SK-N-MC (cell line): Measurements from ENCODE around the gene SCRN2.

Experiments used
- EZH2 ChIP-seq: fragments of 200-600 bp; sonication (generic); IDR thresholded peaks from one replicate; pipeline ENCODE4 v1.6.1; 2017; ENCODE audit warnings: antibody characterized with exemption
- POLR2AphosphoS5 ChIP-seq: IDR thresholded peaks from 2 replicates; pipeline ENCODE4 v1.6.1; 2012; ENCODE audit warnings: mild to moderate bottlenecking, low read depth, low read length, borderline replicate concordance

DNA sequence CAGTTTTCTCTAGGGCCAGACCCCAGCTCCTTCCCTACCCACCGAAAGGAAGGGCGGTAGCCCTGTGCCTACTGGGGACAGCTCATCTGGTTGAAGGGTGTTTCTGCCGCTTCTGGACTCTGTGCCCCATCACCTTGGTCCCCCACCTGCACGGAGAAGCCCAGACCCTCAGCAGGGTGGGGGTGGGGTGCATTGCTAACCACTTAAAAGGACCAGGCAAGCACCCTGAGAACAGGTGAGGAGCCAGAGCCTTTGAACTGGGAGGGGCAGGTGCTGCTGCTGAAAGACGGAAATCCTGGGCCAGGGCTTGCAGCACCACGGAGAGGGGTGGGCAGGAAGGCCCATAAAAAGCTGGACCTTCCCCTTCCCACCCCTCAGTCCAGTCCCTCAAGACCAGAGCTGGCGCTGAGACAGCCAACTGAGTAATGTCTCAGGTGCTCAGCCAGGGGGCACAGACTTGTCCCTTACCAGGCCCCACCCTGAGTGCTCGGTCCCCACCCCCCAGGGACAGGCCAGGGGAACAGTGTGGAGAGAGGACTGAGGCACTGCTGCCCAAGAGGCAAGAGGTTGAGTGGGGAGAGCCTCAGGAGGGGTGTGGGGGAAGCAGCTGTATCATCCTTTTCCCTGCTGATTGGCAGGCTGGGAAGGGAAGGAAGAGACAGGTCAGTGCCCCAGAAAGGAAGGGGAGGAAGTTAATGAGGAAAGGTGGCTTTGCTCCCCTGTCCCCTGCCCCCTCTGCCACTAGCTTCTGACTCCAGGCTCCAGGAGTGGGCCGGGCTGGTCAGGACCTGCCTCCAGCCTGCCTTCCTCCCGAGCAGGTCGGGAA is 44.0 kb upstream of the SCRN2 start:
- TF ChIP-seq EZH2 = no peak
- TF ChIP-seq POLR2AphosphoS5 = no peak
